NCI-H510A (cell line): ENCODE measurements around the gene LDLRAD4.
"Not testable (repeated sequence)": the region's sequence is repeated elsewhere in the genome, so short reads cannot be mapped to it uniquely, and the experiment has no call there.

Source experiments
- DNase-seq: peaks from one replicate; lab custom pipeline; 2025; lab: John Stamatoyannopoulos, UW

LDLRAD4 gene

GRCh38 chr18:13338318-13338717 is 119.8 kb downstream of the LDLRAD4 start:
- DNase-seq: no peak

DNA sequence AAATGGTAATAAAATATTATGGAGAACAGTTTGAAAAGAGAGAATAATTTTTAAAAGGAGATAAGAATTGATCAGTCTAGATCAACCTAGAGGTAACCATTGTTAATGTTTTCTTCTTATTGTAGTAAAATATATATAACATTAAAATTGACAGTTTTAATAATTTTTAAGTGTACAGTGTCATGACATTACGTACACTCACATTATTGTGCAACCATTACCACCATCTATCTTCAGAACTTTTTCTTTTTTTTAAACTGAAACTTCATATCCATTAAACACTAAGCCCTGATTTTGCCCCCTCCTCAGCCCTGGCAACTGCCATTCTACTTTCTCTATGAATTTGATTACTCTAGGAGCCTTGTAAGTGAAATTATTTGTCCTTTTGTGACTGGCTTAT is 121.1 kb downstream of the LDLRAD4 start:
- DNase-seq: no peak

DNA sequence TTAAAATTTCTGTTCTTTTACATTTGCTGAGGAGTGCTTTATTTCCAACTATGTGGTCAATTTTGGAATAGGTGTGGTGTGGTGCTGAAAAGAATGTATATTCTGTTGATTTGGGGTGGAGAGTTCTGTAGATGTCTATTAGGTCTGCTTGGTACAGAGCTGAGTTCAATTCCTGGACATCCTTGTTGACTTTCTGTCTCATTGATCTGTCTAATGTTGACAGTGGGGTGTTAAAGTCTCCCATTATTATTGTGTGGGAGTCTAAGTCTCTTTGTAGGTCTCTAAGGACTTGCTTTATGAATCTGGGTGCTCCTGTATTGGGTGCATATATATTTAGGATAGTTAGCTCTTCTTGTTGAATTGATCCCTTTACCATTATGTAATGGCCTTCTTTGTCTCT is 127.9 kb downstream of the LDLRAD4 start:
- not testable (repeated sequence) for DNase-seq

DNA sequence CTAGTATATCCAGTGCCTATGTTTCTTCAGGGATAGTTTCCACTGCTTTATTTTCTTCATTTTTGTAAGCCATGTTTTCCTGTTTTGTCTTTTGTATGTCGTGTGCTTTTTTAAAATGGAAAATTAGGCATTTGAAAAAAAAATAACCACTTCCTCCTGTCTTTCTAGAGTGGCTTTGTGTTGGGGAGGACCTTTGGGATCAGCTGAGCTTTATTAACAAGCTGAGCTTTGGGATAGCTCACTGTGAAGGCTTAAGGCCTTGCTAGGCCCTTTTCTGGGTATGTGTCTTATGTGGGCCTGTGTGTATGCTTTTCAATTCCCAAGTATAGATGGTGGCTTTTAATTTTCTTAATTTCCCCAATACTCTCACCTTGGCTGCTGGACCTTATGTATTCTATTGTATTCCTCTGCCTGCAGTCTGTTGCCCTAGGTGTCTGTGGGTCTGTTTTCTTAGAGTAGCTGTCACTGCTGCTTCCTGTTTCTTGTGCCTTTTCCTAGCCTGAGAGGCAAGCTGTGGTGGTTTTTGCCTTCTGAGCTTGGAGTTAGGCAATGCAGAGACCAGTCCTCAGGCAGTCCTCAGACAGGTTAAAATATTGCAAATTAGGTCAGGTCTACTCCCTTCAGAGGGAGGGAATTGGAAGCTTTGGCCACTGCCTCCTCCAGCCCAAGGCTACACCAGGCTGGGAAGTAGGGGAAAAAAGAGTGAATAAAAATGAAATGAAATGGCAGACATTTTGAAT is 134.7 kb downstream of the LDLRAD4 start:
- no peak for DNase-seq

DNA sequence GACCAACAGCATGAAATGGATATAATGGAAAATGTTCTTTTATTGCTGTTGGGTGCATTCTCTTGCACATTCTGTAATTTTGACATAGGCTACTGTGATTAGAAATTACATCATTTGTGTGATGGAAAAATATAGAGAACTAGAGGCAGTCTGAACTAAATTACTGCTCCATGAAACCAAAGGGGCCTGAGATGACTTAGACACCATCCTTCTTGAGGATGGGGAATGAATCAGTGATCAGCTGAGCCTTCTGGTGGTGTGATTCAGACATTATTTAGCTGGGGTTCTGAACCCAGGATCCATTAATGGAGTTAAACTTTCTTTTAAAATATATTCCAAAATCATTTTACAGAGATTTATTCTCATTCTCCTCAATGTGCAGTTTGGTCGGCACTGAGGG is 135.8 kb downstream of the LDLRAD4 start:
- DNase-seq: no peak

- DNase-seq: no peak
Measured at GRCh38 chr18:13356032-13356431, 137.5 kb downstream of the LDLRAD4 start.

DNA sequence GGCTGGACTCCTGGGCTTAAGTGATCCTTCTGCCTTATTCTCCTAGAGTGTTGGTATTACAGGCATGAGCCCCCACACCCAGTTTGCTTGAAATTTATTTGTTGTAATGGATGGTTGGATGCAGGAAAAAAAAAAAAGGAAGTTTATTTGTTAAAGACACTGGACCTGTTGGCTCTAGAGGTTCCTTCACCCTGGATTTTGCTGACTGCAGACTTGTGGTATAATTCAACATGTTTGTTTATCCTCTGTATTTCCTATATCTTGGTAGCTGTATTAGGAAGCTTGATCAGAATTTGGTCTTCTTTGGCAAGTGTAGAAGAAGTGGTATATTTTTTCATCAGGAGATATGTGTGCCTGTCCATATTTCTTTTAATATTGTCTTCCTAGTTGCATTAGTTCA is 138.7 kb downstream of the LDLRAD4 start:
- no peak for DNase-seq

- DNase-seq: no peak
Measured at GRCh38 chr18:13359210-13359609, 140.7 kb downstream of the LDLRAD4 start.

DNA sequence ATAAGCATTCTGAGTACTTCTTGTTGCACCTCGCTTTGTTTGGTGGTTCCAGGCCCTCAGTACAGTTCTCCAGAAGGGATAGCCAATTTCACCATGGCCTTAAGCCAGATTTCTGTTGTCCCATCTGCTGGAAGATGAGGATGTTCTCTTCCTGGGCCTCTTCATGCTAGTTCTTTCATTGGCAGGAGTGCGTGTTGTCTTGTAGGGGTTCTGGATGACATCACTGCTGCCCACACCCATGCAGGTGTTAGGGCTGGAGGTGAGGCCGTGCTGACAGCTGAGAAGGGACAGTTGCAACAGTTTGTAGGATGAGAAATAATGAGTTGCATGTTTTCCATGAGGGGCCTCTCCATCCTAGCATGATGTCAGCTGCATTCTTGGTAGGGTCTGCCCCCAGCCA is 142.9 kb downstream of the LDLRAD4 start:
- DNase-seq: no peak

DNA sequence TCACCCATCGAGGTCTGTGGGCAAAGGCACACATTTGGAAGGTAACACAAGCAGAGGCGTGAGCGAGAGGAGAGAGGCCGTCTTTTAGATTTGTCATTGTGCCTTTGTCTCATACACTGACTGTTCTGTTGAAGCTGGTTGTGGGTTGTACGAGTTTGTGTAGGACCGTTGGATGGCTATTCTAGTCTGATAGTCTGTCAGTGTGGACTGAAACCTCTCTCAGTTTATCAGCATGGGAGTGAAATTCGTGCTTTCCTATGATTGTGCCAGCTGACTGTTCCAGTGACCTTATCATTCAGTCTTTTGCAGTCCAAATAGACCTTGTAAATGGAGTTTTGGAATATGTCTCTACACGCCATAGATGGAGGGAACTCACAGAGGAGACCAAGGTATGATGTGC is 143.5 kb downstream of the LDLRAD4 start:
- DNase-seq: no peak

- no peak for DNase-seq
Measured at GRCh38 chr18:13362607-13363006, 144.0 kb downstream of the LDLRAD4 start.

- DNase-seq: no peak
Measured at GRCh38 chr18:13363359-13363758, 144.8 kb downstream of the LDLRAD4 start.

GRCh38 chr18:13364721-13365205 is 146.2 kb downstream of the LDLRAD4 start:
- no peak for DNase-seq

- DNase-seq: no peak
Measured at GRCh38 chr18:13366131-13366530, 147.6 kb downstream of the LDLRAD4 start.

DNA sequence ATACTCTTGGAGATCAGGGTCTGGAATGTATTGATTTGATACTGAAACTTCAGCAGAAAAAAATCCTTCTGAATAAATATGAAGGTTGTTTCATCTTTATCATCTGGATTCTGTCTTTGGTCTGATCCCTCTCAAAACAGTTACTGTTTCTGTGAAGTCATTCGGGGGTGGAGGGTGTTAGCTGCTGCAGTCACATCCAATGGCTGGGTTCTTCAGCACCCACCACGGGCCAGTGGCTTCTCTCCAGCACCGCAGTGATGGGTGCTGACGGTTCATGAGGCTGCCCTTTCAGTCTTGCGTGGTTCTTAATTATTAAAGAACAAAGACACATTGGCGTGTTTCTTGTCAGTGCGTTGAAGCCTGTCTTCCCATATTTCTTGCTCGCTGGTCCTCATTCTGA is 148.0 kb downstream of the LDLRAD4 start:
- no peak for DNase-seq

DNA sequence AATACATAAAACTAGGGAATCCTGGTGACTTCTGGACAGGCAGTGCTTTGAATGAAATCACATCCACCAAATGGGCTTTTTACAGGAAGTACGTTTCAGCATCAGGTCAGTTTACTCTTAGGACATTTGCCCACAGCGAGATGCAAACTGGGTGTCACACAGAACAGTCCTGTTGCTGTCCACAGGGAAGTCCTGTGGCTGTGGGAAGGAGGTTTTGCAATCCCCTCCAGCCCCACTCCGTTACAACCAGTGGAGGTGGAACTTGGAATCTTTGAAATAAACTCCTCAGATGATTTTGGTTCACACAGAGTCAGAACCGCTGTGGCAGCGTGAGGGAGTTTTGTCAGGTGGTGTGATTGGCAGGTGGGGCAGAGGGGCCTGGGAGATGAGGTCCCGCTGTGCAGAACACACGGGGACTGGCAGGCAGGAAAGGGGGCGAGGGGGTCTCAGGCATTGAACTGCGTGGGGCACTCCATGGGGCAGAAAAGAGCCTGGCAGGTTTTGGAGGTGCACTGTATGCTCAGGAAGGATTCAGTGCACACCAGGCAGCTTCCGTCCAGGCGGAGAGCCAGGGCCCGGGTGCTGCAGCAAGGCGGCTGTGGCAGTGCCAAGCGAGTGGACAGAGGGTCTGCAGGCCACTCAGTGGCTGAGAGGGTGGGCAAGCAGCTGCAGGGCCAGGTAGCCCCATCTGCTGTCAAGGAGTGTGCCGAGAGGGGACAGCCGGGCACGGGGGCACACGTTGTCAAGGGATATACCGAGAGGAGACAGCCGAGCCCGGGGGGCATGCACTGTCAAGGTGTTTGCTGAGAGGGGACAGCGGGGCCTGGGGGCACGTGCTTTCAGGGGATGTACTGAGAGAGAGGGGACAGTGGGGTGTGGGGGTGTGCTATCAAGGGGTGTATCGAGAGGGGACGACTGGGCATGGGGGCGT is 148.7 kb downstream of the LDLRAD4 start:
- no peak for DNase-seq

- DNase-seq: no peak
Measured at GRCh38 chr18:13368080-13368813, 149.7 kb downstream of the LDLRAD4 start.

GRCh38 chr18:13369353-13369752 is 150.8 kb downstream of the LDLRAD4 start:
- no peak for DNase-seq

DNA sequence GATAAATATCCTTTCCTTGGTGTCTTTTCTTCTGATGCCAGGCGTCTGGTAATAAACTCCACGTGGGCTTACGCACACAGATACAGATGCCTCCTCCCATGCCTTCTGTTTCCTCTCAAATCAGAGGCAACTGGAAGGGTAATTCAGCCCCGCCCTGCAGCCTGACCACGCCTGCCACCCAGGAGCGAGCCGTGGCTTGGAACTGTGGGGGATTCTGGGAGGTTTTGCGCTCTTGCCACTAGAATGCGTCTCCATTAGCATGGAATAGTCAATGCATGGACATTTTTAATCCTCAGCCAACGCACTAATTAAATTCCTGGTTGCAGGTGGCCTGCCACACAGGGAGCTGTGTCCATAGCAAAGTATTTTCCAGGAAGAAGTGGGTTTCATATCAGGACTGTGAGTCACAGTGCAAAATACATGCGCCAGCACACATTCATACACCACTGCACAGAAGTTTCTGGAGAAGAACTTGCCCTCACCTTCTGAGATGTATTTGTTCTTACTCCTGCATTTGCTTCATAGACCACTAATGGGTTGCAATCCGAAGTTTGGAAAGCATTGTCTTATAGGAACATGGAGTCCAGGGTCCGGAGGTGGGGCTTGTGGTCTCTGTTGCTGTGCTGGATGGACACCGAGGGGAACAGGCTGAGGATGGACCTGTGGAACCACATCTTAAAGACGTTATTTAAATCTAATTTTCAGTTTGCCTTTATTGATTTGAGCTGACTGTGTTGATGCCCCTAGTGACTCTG is 151.4 kb downstream of the LDLRAD4 start:
- DNase-seq: peak; percentile 32

DNA sequence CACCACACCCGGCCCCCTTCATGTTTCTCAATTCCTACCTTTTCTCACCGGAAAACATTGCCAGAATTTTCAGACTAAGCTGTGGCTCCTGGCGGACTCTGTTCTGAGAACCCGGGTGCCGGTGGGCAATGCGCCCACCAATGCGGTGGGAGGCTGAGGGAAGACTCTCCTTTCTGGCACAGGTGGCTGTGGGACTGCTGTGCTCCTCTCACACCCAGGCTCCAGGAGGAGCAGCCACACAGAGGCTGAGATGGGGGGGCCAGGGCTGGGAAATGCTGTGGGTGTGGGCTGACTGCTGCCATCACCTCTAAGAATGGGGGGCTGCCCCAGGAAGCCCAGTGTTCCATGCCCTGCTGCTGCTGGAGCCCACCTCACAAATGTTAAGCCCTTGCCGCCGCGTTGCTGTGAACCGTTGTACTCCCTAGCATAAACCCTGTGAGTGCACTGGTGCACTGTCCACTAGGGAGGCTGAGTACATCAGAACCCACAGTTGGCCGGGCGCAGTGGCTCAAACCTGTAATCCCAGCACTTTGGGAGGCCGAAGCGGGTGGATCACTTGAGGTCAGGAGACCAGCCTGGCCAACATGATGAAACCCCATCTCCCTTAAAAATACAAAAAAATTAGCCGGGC is 152.6 kb downstream of the LDLRAD4 start:
- no peak for DNase-seq
